ENCODE results near the gene TRPM3. TPM values are rescaled to one million over a fixed set of nuclear protein-coding genes. Genes with fewer than 3 reads are reported as not detected.

Gene TRPM3
- total and polyA plus RNA-seq, 2 of the 13 experiments (the other 11 are each of a cell fraction or from before 2014, with no cell fraction given): not detected

- no peak for TF ChIP-seq RERE (CRISPR knock-in tag; IDR thresholded peaks at IDR 0.05; ENCODE audit: low read depth)
- no peak for TF ChIP-seq ZNF746 (CRISPR knock-in tag; IDR thresholded peaks at IDR 0.05)
- TF ChIP-seq RAD21 (CRISPR knock-in tag; IDR thresholded peaks at IDR 0.05): no peak
- TF ChIP-seq PRPF4 (IDR thresholded peaks at IDR 0.05; ENCODE audit: low read depth, low read length, poor library complexity, severe bottlenecking): no peak
- TF ChIP-seq, protein P1, sequence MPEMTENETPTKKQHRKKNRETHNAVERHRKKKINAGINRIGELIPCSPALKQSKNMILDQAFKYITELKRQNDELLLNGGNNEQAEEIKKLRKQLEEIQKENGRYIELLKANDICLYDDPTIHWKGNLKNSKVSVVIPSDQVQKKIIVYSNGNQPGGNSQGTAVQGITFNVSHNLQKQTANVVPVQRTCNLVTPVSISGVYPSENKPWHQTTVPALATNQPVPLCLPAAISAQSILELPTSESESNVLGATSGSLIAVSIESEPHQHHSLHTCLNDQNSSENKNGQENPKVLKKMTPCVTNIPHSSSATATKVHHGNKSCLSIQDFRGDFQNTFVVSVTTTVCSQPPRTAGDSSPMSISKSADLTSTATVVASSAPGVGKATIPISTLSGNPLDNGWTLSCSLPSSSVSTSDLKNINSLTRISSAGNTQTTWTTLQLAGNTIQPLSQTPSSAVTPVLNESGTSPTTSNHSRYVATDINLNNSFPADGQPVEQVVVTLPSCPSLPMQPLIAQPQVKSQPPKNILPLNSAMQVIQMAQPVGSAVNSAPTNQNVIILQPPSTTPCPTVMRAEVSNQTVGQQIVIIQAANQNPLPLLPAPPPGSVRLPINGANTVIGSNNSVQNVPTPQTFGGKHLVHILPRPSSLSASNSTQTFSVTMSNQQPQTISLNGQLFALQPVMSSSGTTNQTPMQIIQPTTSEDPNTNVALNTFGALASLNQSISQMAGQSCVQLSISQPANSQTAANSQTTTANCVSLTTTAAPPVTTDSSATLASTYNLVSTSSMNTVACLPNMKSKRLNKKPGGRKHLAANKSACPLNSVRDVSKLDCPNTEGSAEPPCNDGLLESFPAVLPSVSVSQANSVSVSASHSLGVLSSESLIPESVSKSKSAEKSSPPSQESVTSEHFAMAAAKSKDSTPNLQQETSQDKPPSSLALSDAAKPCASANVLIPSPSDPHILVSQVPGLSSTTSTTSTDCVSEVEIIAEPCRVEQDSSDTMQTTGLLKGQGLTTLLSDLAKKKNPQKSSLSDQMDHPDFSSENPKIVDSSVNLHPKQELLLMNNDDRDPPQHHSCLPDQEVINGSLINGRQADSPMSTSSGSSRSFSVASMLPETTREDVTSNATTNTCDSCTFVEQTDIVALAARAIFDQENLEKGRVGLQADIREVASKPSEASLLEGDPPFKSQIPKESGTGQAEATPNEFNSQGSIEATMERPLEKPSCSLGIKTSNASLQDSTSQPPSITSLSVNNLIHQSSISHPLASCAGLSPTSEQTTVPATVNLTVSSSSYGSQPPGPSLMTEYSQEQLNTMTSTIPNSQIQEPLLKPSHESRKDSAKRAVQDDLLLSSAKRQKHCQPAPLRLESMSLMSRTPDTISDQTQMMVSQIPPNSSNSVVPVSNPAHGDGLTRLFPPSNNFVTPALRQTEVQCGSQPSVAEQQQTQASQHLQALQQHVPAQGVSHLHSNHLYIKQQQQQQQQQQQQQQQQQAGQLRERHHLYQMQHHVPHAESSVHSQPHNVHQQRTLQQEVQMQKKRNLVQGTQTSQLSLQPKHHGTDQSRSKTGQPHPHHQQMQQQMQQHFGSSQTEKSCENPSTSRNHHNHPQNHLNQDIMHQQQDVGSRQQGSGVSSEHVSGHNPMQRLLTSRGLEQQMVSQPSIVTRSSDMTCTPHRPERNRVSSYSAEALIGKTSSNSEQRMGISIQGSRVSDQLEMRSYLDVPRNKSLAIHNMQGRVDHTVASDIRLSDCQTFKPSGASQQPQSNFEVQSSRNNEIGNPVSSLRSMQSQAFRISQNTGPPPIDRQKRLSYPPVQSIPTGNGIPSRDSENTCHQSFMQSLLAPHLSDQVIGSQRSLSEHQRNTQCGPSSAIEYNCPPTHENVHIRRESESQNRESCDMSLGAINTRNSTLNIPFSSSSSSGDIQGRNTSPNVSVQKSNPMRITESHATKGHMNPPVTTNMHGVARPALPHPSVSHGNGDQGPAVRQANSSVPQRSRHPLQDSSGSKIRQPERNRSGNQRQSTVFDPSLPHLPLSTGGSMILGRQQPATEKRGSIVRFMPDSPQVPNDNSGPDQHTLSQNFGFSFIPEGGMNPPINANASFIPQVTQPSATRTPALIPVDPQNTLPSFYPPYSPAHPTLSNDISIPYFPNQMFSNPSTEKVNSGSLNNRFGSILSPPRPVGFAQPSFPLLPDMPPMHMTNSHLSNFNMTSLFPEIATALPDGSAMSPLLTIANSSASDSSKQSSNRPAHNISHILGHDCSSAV (CRISPR knock-in tag; IDR thresholded peaks at IDR 0.05; ENCODE audit: borderline replicate concordance): no peak
- no peak for TF ChIP-seq ZBTB7A (CRISPR knock-in tag; IDR thresholded peaks at IDR 0.05)
- no peak for TF ChIP-seq MTA3 (CRISPR knock-in tag; IDR thresholded peaks at IDR 0.05)
- TF ChIP-seq SRY (CRISPR knock-in tag; IDR thresholded peaks at IDR 0.05): no peak
- no peak for TF ChIP-seq ZNF678 (CRISPR knock-in tag; IDR thresholded peaks at IDR 0.05)
- TF ChIP-seq YEATS4 (CRISPR knock-in tag; IDR thresholded peaks at IDR 0.05; ENCODE audit: borderline replicate concordance): no peak
- no peak for TF ChIP-seq KLF9 (CRISPR knock-in tag; IDR thresholded peaks at IDR 0.05; ENCODE audit: low read depth)
- TF ChIP-seq ZNF280B (CRISPR knock-in tag; IDR thresholded peaks at IDR 0.05; ENCODE audit: borderline replicate concordance): no peak
- no peak for TF ChIP-seq ZNF850 (CRISPR knock-in tag; conservative IDR thresholded peaks at IDR 0.05)
Observed at GRCh38 chr9:71025728-71026127, 95.7 kb downstream of the TRPM3 start (continued).

Measured in HepG2 (cell line).